Neural cell (in vitro differentiated cells): ENCODE data around the gene NPR3. TPM values are rescaled to one million over a fixed set of nuclear protein-coding genes. Genes with fewer than 3 reads are reported as not detected.

ENCODE experiments used
- H2AFZ ChIP-seq: fragments of 200-600, 300-800 bp; sonication (generic), shearing (Covaris generic); 2 replicates; pipeline ENCODE4 v1.6.0; 2014; ENCODE audit warnings: low read depth, mild to moderate bottlenecking, antibody characterized with exemption, low read length, moderate library complexity
- H3F3A ChIP-seq: fragments of 200-600 bp; shearing (Covaris generic); 2 replicates; pipeline ENCODE4 v1.6.1; 2016; ENCODE audit warnings: mild to moderate bottlenecking, moderate library complexity, mixed read lengths, antibody characterized with exemption, low read length; ENCODE audit not compliant: insufficient read depth, poor library complexity, severe bottlenecking
- H3K27ac ChIP-seq: fragments of 200-600, 300-800 bp; sonication (generic), shearing (Covaris generic); 2 replicates; pipeline ENCODE4 v1.5.1; 2014; ENCODE audit warnings: mild to moderate bottlenecking, low read length, moderate library complexity
- H3K27me3 ChIP-seq: fragments of 300-800, 200-600 bp; sonication (generic), shearing (Covaris generic); 2 replicates; pipeline ENCODE4 v1.6.0; 2014; ENCODE audit warnings: mild to moderate bottlenecking, low read depth, low read length, moderate library complexity; ENCODE audit not compliant: insufficient read depth
- H3K36me3 ChIP-seq: fragments of 300-800, 200-600 bp; sonication (generic), shearing (Covaris generic); 2 replicates; pipeline ENCODE4 v1.5.1; 2014; ENCODE audit warnings: mild to moderate bottlenecking, antibody characterized with exemption, low read length, moderate library complexity; ENCODE audit not compliant: insufficient read depth
- H3K4me2 ChIP-seq: fragments of 300-800, 200-600 bp; sonication (generic), shearing (Covaris generic); 2 replicates; pipeline ENCODE4 v1.6.0; 2014; ENCODE audit warnings: mild to moderate bottlenecking, low read length
- H3K4me3 ChIP-seq: fragments of 300-800, 200-600 bp; sonication (generic), shearing (Covaris generic); 2 replicates; pipeline ENCODE4 v1.5.1; 2014; ENCODE audit warnings: mild to moderate bottlenecking, low read length, moderate library complexity
- H3K79me2 ChIP-seq: fragments of 200-600 bp; shearing (Covaris generic); replicated peaks from 2 replicates; pipeline ENCODE4 v1.6.0; 2014; ENCODE audit warnings: mild to moderate bottlenecking, low read length, moderate library complexity; ENCODE audit not compliant: insufficient read depth
- H3K9ac ChIP-seq: fragments of 300-800, 200-600 bp; sonication (generic), shearing (Covaris generic); 2 replicates; pipeline ENCODE4 v1.6.1; 2016; ENCODE audit warnings: mild to moderate bottlenecking, low read length, mixed read lengths
- H3K9me2 ChIP-seq: fragments of 200-600 bp; shearing (Covaris generic); 2 replicates; pipeline ENCODE4 v1.6.1; 2016; ENCODE audit warnings: mild to moderate bottlenecking, low read length, mixed read lengths; ENCODE audit not compliant: insufficient read depth
- H3K9me3 ChIP-seq: fragments of 200-600, 300-800 bp; sonication (generic), shearing (Covaris generic); 2 replicates; pipeline ENCODE4 v1.6.1; 2016; ENCODE audit warnings: mild to moderate bottlenecking, mixed run types, low read length, moderate library complexity, mixed read lengths
- H4K20me1 ChIP-seq: fragments of 200-600 bp; shearing (Covaris generic); 2 replicates; pipeline ENCODE4 v1.6.1; 2016; ENCODE audit warnings: mild to moderate bottlenecking, mixed run types; ENCODE audit not compliant: insufficient read depth
- CTCF ChIP-seq: fragments of 450-650 bp; IDR thresholded peaks from 2 replicates; pipeline ENCODE4 v1.5.1; 2014; ENCODE audit warnings: antibody characterized with exemption, mild to moderate bottlenecking, moderate library complexity; ENCODE audit not compliant: poor library complexity, severe bottlenecking
- EP300 ChIP-seq: fragments of 450-650 bp; conservative IDR thresholded peaks from 2 replicates; pipeline ENCODE4 v1.6.1; 2014; ENCODE audit warnings: antibody characterized with exemption, mild to moderate bottlenecking, moderate library complexity; ENCODE audit not compliant: poor library complexity, severe bottlenecking
- EZH2 ChIP-seq: fragments of 200-600, 300-800 bp; shearing (Covaris generic), sonication (generic); IDR thresholded peaks from 2 replicates; pipeline ENCODE4 v1.6.1; 2014; ENCODE audit warnings: antibody characterized with exemption, low read length, borderline replicate concordance, mild to moderate bottlenecking; ENCODE audit not compliant: insufficient read depth, poor library complexity, severe bottlenecking
- MXI1 ChIP-seq: fragments of 450-650 bp; conservative IDR thresholded peaks from 2 replicates; pipeline ENCODE4 v1.6.1; 2014; ENCODE audit warnings: antibody characterized with exemption, mild to moderate bottlenecking; ENCODE audit not compliant: poor library complexity, severe bottlenecking
- POLR2AphosphoS5 ChIP-seq: IDR thresholded peaks from 2 replicates; pipeline ENCODE4 v1.6.1; 2012
- RAD21 ChIP-seq: fragments of 450-650 bp; conservative IDR thresholded peaks from 2 replicates; pipeline ENCODE4 v1.6.1; 2014; ENCODE audit warnings: antibody characterized with exemption, mild to moderate bottlenecking, moderate library complexity
- REST ChIP-seq: IDR thresholded peaks from 2 replicates; pipeline ENCODE4 v1.6.1; 2012; ENCODE audit warnings: borderline replicate concordance
- SMC3 ChIP-seq: fragments of 450-650 bp; conservative IDR thresholded peaks from 2 replicates; pipeline ENCODE4 v1.6.1; 2014; ENCODE audit warnings: antibody characterized with exemption, mild to moderate bottlenecking, moderate library complexity; ENCODE audit not compliant: poor library complexity
- TAF1 ChIP-seq: IDR thresholded peaks from 2 replicates; pipeline ENCODE4 v1.6.1; 2012; ENCODE audit warnings: low read depth
- polyA plus RNA-seq: library from polyadenylated mRNA; depleted of rRNA; stranded (reverse); fragments of >200 nt; gene quantifications from 2 replicates; pipeline ENCODE4 v1.2.3, GENCODE V29; 2014

Gene NPR3
- polyA plus RNA-seq, 1 donor from 2014 or later, result 1.5 TPM

GRCh38 chr5:32783661-32784060 is 72.5 kb downstream of the NPR3 start:
- Histone ChIP-seq H3F3A (no peaks in the 10 kb centered on the region), H3K9me2 (no peaks in the 10 kb centered on the region), H3K4me2 (no peak overlapping the region), H3K9ac (no peak overlapping the region), H3K4me3 (no peak overlapping the region), H3K36me3 (no peaks in the 10 kb centered on the region), H3K9me3 (no peaks in the 10 kb centered on the region), H4K20me1 (no peaks in the 10 kb centered on the region), H3K27me3 (no peaks in the 10 kb centered on the region), H2AFZ (no peak overlapping the region), H3K79me2 (no peaks in the 10 kb centered on the region), H3K27ac (no peak overlapping the region)
- TF ChIP-seq EP300, result no peak
- no peak for TF ChIP-seq MXI1
- no peak for TF ChIP-seq SMC3
- TF ChIP-seq REST, result no peak
- TF ChIP-seq CTCF, result no peak
- no peak for TF ChIP-seq EZH2
- no peak for TF ChIP-seq RAD21
- no peak for TF ChIP-seq TAF1
- no peak for TF ChIP-seq POLR2AphosphoS5

- H3K79me2 ChIP-seq, result no peaks in the 10 kb centered on the region
- H3K9me2 ChIP-seq, result no peaks in the 10 kb centered on the region
- no peak overlapping the region for H3K9ac ChIP-seq
- no peak overlapping the region for H2AFZ ChIP-seq
- H3K27me3 ChIP-seq, result no peaks in the 10 kb centered on the region
- no peak overlapping the region for H3K4me3 ChIP-seq
- H3K27ac ChIP-seq, result no peak overlapping the region
- no peaks in the 10 kb centered on the region for H4K20me1 ChIP-seq
- H3K4me2 ChIP-seq, result no peak overlapping the region
- no peaks in the 10 kb centered on the region for H3K36me3 ChIP-seq
- TF ChIP-seq SMC3 (no peak), TAF1 (no peak), POLR2AphosphoS5 (no peak), EP300 (no peak), EZH2 (no peak), REST (no peak), MXI1 (no peak), RAD21 (no peak), CTCF (no peak)
- no peaks in the 10 kb centered on the region for H3K9me3 ChIP-seq
- no peaks in the 10 kb centered on the region for H3F3A ChIP-seq
Observed at GRCh38 chr5:32785611-32786254, 74.6 kb downstream of the NPR3 start.
